ENCODE results near the gene NT5C1A.

Gene NT5C1A

DNA sequence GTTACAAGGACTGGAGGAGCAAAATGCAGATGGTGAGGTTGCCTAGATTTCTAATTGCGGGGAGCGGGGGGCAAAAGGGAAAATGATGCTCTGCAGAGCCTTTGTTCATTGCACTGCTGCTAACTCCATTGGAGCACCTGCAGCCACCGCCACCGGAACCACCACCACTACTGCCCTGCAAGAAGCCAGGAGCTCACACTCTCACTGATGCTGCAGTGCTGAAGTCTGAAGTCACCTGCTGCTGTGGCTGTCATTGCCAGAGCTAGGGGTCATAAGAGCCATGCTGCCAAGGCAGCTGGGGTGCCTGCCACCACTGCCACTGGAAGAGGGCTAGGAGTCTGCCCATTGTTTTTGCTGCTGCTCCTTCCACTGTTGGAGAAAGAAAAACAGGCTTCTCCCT, 26.7 kb upstream of the NT5C1A start:
- in situ Hi-C loops (cut with MboI; ENCODE audit: low pct_unique_long_range_greater_than_20kb, low sequenced_read_pairs, unreplicated experiment), result no loop called here
- TF ChIP-seq CTCF (IDR thresholded peaks at IDR 0.05; ENCODE audit: extremely low read depth, insufficient read depth, missing control alignments), result no peak
- no peak for DNase-seq (ENCODE audit: low spot score)

DNA sequence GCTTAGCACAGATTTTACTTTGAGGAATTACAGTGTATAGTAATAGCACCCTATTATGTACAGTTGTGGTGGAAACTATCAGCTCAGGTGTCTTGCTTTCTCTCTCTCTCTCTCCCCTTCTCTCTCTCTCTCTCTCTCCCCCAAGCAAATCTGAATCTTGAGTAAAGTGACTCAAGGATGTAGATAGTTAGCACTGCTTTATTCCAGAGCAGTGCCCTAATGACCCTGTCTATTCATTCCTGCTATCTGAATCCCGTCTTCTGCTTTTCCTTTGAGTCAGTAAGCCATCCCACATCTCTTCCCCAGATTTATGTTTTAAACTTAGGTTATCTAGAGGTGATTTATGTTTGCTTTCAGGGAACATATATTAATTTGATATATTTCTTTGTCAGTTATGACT, 24.5 kb upstream of the NT5C1A start:
- DNase-seq (ENCODE audit: low spot score), result no peak
- no peak for TF ChIP-seq CTCF (IDR thresholded peaks at IDR 0.05; ENCODE audit: extremely low read depth, insufficient read depth, missing control alignments)
- in situ Hi-C loops (cut with MboI; ENCODE audit: low pct_unique_long_range_greater_than_20kb, low sequenced_read_pairs, unreplicated experiment), result no loop called here

GRCh38 chr1:39695016-39695415, 23.1 kb upstream of the NT5C1A start:
- in situ Hi-C loops (cut with MboI; ENCODE audit: low pct_unique_long_range_greater_than_20kb, low sequenced_read_pairs, unreplicated experiment), result no loop called here
- DNase-seq (ENCODE audit: low spot score), result no peak
- TF ChIP-seq CTCF (IDR thresholded peaks at IDR 0.05; ENCODE audit: extremely low read depth, insufficient read depth, missing control alignments), result no peak

- in situ Hi-C loops (cut with MboI; ENCODE audit: low pct_unique_long_range_greater_than_20kb, low sequenced_read_pairs, unreplicated experiment), result no loop called here
- no peak for DNase-seq (ENCODE audit: low spot score)
- TF ChIP-seq CTCF (IDR thresholded peaks at IDR 0.05; ENCODE audit: extremely low read depth, insufficient read depth, missing control alignments), result no peak
Measured at GRCh38 chr1:39694026-39694425, 22.1 kb upstream of the NT5C1A start.

DNA sequence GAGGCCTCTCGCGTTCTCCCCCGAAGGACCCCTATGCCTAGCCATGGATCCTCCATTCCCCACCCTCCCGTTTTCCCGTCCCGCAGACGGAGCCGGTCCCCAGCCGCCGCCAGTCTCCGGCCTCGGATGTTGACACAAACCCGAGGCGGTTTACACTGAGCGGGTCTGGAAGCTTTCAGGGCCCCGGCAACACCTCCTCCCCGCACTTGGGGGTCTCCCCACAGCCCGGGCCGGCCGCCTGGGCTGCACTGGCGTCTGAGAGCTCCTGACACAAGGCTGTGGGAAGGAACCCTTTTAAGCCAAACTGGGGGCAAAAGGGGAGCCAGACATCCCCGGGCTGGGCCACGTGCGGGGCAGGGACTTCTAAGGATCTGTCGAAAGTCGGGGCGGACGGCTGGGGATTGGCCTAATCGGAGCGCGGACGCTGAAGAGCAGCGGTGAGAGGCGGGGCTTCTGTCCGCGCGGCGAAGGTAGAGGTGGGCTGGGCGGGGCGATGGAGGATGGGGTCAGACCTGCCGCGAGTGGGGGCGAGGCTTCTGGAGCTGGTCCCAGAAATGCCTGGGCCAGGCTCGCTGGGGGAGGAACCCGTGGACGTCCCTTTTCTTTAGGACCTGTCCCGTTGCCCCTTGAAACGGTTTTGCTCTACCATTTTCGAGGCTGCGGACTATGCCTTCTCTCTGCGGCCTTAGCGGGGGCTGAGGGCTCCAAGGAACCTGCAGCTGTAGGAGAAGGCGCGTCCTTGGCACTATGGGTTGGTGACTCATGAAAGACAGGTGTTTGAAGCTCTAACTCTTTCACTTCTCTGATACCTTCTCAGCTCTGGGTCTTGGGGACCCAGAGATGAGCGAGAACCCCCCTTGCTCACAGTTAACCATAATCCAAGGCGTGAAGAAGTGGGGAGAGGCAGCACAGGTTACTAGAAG, 20.5 kb upstream of the NT5C1A start:
- in situ Hi-C loops (cut with MboI; ENCODE audit: low pct_unique_long_range_greater_than_20kb, low sequenced_read_pairs, unreplicated experiment), result no loop called here
- no peak for DNase-seq (ENCODE audit: low spot score)

More for the DNA sequence above, 20.5 kb upstream of the NT5C1A start:
- no peak for TF ChIP-seq CTCF (IDR thresholded peaks at IDR 0.05; ENCODE audit: extremely low read depth, insufficient read depth, missing control alignments)
